Activated naive CD4-positive, alpha-beta T cell treated with anti-CD3 and anti-CD28 coated beads, Interleukin-2, amount 50 U/mL, for 24 hours (primary cell): ENCODE measurements around the gene NECAB2.

Source experiments
- H3K27ac Mint-ChIP-seq: one replicate; pipeline ENCODE4 v1.8.0; 2021; ENCODE audit warnings: mild to moderate bottlenecking, mixed read lengths
- H3K27me3 Mint-ChIP-seq: one replicate; pipeline ENCODE4 v1.8.0; 2021; ENCODE audit warnings: mixed read lengths
- H3K36me3 Mint-ChIP-seq: one replicate; pipeline ENCODE4 v1.8.0; 2021; ENCODE audit warnings: mixed read lengths
- H3K4me1 Mint-ChIP-seq: one replicate; pipeline ENCODE4 v1.8.0; 2021; ENCODE audit warnings: mixed read lengths
- H3K4me3 Mint-ChIP-seq: one replicate; pipeline ENCODE4 v1.8.0; 2021; ENCODE audit warnings: mild to moderate bottlenecking, mixed read lengths
- H3K9me3 Mint-ChIP-seq: one replicate; pipeline ENCODE4 v1.8.0; 2021; ENCODE audit warnings: mixed read lengths

Gene NECAB2

DNA sequence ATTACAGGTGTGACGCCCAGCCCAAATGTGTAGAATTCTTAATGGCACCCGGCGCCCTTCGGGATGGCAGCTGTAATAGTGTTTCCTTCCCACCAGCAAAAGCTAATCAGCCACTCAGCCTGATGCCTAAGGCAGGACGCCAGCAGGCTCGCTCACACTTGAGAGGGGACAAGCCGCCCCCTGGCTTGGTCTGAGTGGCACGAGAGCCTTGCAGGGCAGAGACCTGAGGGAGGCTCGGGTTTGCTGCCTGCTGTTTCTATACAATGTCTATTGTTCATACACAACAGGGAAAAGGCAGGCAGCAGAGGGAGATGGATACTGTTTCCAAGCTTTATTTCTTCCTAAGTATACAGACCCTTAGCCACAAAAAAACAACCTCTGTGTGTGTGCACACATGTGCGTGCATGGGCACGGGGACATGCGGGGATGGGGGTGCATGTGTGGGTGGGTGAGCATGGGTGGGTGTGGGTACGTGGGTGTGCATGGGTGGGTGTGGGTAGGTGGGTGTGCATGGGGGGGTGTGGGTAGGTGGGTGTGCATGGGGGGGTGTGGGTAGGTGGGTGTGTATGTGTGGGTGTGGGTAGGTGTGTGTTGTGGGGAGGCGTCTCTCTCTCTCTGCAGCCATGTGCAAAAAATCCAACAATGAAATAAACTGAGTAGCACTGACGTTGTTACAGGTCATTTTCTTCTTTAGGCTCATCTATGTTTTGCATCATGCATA is 64.6 kb downstream of the NECAB2 start:
- Mint-ChIP-seq H3K9me3 (no peaks in the 10 kb centered on the region), H3K27ac (no peak overlapping the region), H3K36me3 (no peaks in the 10 kb centered on the region), H3K4me1 (peaks cover 6% of the 10 kb centered on the region), H3K27me3 (no peaks in the 10 kb centered on the region), H3K4me3 (no peak overlapping the region)

DNA sequence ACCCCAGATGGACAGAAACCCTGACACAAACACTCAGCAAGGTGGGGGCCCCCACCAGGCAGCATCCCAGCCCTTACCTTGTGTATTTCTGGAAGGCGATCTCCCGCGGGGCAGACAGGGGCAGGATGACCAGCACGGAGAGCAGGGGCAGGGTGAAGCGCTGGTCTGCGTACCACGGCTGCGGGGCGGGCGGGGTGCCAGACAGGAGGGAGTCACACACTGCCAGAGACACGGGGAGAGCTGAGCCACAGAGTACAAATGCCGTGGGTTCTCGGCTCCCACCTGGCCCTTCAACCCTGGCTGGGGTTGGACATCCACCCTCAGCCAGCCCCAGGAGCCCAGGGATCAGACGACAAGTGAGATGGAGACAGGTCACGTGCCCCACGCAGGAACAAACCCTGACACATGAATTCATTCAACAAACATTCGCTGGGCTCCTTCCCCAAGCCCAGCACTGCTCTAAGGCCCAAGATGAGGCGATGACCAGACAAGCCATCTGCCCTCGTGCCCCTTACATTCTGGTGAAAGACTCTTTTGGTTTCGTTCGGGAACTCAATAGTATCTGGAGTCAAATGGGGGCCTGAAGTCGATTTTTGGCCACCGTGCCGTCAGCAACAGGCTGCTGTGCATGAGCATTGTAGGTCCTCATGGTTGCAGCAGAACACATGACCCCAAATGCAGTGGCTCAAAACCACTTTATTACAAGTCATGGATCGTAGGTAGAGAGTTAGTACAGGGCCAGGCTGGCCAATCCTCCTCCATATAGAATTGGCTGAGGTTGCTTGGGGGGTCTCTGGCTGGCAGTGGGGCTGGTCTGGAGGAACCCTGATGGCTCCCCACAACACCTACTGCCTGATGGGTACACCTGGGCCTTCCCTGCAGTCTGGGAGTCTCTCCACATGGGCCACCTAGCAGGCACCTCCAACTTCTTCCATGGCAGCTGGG is 65.5 kb downstream of the NECAB2 start:
- Mint-ChIP-seq H3K27me3 (no peaks in the 10 kb centered on the region), H3K27ac (no peak overlapping the region), H3K36me3 (no peaks in the 10 kb centered on the region), H3K4me1 (peaks cover 6% of the 10 kb centered on the region), H3K9me3 (no peaks in the 10 kb centered on the region), H3K4me3 (no peak overlapping the region)

DNA sequence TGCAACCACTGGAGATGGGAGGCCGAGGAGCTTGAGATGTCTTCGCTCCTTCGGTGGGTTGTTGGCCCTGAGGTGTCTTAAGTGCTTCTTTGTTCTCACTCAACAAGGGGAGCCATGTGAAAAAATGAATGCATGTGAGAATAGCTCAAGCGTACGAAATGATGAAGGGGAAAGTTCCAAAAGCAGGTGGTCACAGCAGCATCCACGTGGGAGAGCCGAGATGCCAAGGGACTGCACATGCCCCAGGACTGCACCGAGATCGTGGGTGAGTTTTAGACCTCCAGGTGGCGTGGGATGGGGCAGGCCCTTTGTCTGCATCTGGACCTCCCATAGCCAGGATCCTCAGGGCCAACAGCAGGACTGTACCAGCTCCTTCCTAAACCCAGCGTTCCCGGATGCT is 66.5 kb downstream of the NECAB2 start:
- no peaks in the 10 kb centered on the region for H3K9me3 Mint-ChIP-seq
- H3K4me1 Mint-ChIP-seq: peaks cover 2% of the 10 kb centered on the region
- no peak overlapping the region for H3K27ac Mint-ChIP-seq
- no peaks in the 10 kb centered on the region for H3K27me3 Mint-ChIP-seq
- H3K36me3 Mint-ChIP-seq: no peaks in the 10 kb centered on the region
- H3K4me3 Mint-ChIP-seq: no peak overlapping the region

DNA sequence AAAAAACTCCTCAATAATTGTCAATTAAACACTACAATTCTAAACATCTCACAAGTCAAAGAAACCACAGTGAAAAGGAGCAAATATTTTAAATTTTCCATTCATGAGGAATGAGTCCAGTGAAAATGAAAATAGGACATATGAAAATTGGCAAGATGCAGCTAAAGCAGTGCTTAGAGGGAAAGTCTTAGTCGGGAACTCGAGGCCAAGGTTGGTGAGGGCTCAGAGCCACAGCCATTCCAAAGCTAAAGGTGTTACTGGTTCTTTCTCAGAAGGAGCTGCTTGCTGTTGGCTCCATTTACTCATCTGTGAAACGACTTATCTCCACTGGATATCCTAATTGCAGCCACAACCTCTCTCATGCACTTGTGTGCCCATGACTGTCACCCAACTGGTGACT is 68.1 kb downstream of the NECAB2 start:
- H3K36me3 Mint-ChIP-seq: no peaks in the 10 kb centered on the region
- no peaks in the 10 kb centered on the region for H3K4me1 Mint-ChIP-seq
- H3K27me3 Mint-ChIP-seq: peaks cover 6% of the 10 kb centered on the region
- no peaks in the 10 kb centered on the region for H3K9me3 Mint-ChIP-seq
- no peak overlapping the region for H3K27ac Mint-ChIP-seq
- no peak overlapping the region for H3K4me3 Mint-ChIP-seq

DNA sequence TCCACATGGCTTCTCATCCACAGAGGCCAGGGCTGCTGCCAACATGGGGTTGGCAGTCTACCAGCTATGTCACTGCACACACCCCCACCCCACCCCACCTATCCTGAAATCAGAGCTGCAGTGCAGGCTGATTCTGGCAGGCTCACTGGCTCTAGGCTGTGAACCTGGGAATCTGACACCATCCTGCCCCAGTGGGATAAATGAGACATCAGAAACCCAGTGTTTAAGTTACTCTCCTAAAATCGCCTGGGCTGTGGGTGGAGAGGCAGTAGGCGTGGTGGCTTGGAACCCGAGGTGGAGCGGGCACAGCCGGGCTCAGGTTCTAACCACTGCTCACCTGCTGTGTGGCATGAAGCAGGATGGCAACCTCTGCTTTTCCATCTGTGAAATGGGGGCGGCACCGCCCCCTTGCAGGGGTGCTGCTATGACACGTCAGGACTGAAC is 69.0 kb downstream of the NECAB2 start:
- no peaks in the 10 kb centered on the region for H3K36me3 Mint-ChIP-seq
- H3K27ac Mint-ChIP-seq: no peak overlapping the region
- H3K4me3 Mint-ChIP-seq: no peak overlapping the region
- no peaks in the 10 kb centered on the region for H3K9me3 Mint-ChIP-seq
- H3K4me1 Mint-ChIP-seq: no peaks in the 10 kb centered on the region
- peaks cover 6% of the 10 kb centered on the region for H3K27me3 Mint-ChIP-seq

DNA sequence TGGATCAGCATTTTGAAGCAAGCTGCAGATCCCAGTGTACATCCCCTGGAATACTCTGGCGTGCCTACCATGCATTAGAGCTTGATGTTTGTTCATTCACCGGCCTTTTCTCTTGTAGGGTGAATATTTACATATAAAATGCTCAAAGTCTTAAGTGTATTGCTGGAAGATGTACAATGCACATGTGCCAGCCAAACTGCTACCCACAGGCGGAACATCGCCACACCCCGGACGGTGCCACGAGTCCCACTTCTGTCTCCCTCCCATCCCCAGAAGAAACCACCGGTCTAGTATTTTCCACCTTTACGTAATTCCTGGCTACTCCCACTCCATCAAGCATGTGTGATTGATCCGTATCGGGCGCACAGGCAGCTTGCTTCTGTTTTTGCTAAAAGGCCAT is 70.4 kb downstream of the NECAB2 start:
- Mint-ChIP-seq H3K4me1 (no peaks in the 10 kb centered on the region), H3K27me3 (peaks cover 10% of the 10 kb centered on the region), H3K27ac (no peak overlapping the region), H3K4me3 (no peak overlapping the region), H3K36me3 (no peaks in the 10 kb centered on the region), H3K9me3 (no peaks in the 10 kb centered on the region)

DNA sequence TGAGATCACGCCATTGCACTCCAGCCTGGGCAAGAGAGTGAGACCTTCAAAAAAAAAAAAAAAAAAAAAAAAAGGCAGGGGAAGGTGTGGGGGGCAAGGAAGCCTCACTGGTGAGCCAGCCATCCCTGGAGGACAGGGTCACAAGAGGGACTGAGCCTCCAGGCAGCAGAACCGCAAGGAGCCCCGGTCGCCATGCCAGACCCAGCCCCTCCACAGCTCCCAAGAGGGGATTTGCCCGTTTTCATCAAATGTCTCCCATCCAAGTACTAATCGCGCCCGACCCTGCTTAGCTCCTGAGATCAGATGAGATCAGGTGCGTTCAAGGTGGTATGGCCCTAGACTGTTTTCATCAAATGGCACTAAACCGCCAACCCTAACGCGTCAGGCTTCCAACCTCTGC is 71.7 kb downstream of the NECAB2 start:
- H3K27ac Mint-ChIP-seq: no peak overlapping the region
- no peaks in the 10 kb centered on the region for H3K36me3 Mint-ChIP-seq
- H3K4me3 Mint-ChIP-seq: no peak overlapping the region
- H3K4me1 Mint-ChIP-seq: no peaks in the 10 kb centered on the region
- H3K27me3 Mint-ChIP-seq: peaks cover 15% of the 10 kb centered on the region
- no peaks in the 10 kb centered on the region for H3K9me3 Mint-ChIP-seq

DNA sequence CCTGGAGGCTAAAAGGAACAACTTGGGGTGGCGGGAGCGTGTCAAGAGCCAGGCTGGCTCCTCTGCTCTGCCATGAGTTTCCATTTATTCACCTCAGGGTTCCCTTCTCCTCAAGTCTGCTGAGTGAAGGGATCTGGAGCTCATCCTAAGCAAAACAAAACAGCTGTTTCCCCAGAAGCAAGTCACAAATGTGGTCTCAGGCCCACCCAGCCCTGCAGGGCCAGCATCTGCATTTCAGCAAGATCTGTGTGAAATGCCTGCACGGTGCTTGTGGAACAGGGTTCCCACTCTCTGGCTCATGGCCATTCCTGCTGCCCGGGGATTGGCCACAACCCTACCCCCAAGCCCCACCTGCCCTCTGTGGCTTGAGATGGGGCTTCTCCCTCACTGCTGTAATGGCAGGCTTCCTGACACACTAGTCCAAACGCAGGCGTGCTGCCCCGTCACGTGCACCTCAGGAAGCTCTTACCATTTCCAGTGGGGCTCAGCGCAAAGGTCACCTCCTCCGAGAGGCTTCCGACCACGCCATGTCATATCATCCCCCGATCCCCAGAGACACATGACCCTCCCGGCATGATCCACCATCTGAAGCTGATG is 72.3 kb downstream of the NECAB2 start:
- Mint-ChIP-seq H3K4me1 (no peaks in the 10 kb centered on the region), H3K27ac (no peak overlapping the region), H3K27me3 (peaks cover 15% of the 10 kb centered on the region), H3K9me3 (no peaks in the 10 kb centered on the region), H3K36me3 (no peaks in the 10 kb centered on the region), H3K4me3 (no peak overlapping the region)

DNA sequence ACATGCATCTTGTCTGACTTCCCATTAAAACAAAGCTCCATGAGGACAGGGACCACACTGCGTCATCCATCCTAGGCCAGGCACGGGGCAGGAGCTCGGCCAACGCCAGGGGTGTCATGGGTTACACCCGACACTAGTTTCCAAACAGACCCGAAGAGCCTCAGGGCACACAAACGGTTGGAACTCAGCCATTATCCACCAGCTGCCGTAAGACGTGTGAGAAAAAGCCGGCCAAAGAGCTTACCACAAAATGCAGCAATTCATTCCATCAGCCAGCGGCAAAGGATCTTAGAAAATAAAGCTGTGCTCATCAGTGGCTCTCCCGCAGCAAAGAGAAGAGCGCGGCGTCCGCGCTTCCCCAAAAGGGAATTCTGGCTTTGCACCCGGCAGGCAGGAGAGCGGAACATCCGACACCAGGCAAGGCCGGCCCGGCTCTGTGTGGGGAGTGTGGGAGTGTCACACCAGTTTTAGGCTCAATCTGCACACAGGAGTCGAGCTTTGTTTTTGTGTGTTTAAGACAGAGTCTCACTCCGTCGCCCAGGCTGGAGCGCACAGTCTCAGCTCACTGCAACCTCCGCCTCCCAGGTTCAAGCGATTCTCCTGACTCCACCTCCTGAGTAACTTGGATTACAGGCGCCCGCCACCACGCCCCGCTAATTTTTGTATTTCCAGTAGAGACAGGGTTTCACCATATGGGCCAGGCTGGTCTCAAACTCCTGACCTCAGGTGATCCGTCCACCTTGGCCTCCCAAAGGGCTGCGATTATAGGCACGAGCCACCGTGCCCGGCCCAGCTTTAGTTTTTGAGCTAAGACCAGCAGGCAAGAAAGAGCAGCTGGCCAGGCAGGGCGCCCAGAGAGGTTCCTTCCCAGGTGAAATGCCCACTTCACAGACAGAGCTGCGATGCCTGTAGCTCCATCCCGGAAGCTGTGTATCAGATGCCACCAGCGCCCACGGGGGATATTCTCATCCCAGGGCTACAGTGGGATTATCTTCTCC is 73.1 kb downstream of the NECAB2 start:
- no peak overlapping the region for H3K27ac Mint-ChIP-seq
- no peak overlapping the region for H3K4me3 Mint-ChIP-seq
- H3K36me3 Mint-ChIP-seq: no peaks in the 10 kb centered on the region
- H3K4me1 Mint-ChIP-seq: no peaks in the 10 kb centered on the region
- H3K27me3 Mint-ChIP-seq: peaks cover 15% of the 10 kb centered on the region
- no peaks in the 10 kb centered on the region for H3K9me3 Mint-ChIP-seq

DNA sequence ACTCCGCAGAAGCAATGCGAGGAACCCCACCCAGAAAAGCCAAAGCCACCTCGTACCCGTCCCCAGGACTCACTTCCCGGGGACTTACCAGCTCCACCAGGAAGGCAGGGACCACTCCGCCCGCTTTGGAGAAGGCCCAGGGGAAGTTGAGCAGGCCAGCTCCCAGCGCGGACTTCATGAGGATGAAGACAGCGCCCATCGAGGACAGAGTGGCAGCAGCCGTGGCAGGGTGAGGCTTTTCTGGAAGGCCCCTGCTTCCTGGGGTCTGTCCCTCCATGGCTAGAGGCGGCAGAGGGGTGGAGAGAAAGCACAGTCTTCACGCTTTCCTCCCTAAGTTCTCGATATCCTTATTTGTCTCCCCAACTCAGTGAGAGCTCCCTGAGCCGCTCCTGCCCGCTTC is 73.8 kb downstream of the NECAB2 start:
- H3K27me3 Mint-ChIP-seq: peaks cover 15% of the 10 kb centered on the region
- no peak overlapping the region for H3K27ac Mint-ChIP-seq
- H3K4me3 Mint-ChIP-seq: no peak overlapping the region
- no peaks in the 10 kb centered on the region for H3K36me3 Mint-ChIP-seq
- H3K9me3 Mint-ChIP-seq: no peaks in the 10 kb centered on the region
- H3K4me1 Mint-ChIP-seq: no peaks in the 10 kb centered on the region

DNA sequence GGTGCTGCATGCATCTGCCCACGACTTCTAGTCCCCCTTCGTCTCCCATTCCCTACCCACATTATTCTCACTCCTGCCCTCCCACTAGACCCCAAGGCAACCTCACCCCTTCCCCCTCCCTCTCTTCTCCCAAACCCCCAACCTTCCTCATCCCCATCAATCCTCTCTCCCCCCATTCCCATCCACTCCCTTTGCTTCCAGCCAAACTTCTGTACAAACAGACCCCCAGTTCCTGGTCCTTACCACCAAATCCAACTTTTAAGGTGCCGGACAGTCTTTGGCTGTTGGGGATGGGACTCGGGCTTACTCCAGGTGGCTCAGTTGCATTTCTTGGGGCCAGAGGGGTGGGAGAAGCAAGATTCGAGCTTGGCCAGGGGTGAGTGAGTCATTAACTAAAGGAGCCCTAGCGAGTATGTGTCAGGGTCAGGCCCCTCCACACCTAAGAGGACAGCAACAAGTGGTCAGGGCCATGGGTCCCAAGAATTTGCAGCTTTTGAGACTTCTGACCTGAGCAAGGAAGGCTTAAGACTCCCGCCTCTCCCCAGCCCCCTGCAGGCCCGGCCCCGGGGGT is 74.3 kb downstream of the NECAB2 start, which contains the start of gene SLC38A8:
Gene SLC38A8 (minus strand): TSS at position 488 of the 571 bp plus-strand sequence. CDS start 638 bp downstream, outside the sequence.
- Mint-ChIP-seq H3K36me3 (no peaks in the 10 kb centered on the region), H3K4me1 (no peaks in the 10 kb centered on the region), H3K27me3 (peaks cover 15% of the 10 kb centered on the region), H3K9me3 (no peaks in the 10 kb centered on the region), H3K4me3 (no peak within 1 kb of the TSS), H3K27ac (no peak within 1 kb of the TSS)

DNA sequence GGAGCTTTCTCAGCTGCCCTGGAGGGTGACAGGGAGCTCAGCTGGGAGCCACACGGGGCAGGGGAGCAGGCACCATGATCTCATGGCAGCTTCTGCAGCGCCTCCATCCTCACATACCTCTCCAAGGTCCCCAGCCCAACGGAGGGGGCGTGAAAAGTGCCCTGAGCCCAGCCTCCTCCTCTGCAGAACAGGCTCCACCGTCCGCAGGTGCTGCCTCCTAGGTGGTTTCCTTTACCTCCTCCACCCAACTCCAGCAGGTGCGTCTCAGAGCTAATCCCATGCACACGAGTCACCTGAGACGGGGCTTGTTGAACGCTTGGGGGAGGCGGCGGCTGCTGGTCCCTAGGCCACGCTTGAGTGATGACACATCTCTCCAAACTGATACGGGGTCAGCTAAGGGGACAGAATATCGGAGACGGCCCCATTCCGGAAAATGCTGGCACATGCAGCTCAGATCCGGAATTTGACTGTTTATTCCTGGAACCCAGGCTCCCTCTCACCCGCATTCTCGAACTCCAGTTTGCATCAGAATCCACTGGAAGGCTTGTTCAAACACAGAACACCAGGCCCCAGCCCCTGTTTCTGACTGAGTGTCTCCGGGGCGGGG is 74.9 kb downstream of the NECAB2 start:
- Mint-ChIP-seq H3K9me3 (no peaks in the 10 kb centered on the region), H3K27me3 (peaks cover 15% of the 10 kb centered on the region)

DNA sequence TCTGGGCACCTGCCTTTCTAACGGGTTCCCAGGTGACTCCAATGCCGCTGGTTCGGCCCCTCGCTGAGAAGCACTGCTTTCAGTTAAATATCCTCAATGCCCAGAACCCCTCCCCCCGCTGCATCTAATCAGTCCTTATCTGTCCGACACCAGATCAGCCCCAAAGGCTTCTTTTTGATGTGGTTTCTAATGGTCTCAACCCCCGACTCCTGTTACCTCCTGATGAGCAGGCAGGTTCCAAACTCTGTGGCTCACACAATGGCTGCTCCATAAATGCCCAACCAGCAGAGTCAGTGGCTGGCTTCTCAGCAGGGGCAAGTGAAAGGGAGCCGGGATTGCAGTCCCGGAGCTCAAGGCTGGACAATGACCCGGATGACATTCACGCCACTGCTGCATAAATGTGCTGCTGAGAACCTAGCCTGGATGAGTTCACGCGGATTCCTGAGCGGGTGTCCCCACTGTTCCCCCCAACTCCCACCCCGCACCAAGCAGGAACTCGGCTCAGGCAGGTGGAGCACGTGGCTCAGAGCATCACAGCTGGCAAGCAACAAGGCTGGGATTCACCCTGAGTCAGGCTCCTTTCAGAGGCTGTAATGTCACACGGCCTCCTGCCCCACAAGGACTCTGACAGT is 75.6 kb downstream of the NECAB2 start:
- Mint-ChIP-seq H3K9me3 (no peaks in the 10 kb centered on the region), H3K27ac (no peak overlapping the region), H3K4me1 (no peaks in the 10 kb centered on the region), H3K36me3 (no peaks in the 10 kb centered on the region), H3K27me3 (peaks cover 15% of the 10 kb centered on the region), H3K4me3 (no peak overlapping the region)

More for the DNA sequence above, 74.9 kb downstream of the NECAB2 start:
- Mint-ChIP-seq H3K4me1 (no peaks in the 10 kb centered on the region), H3K36me3 (no peaks in the 10 kb centered on the region), H3K4me3 (no peak overlapping the region), H3K27ac (no peak overlapping the region)

DNA sequence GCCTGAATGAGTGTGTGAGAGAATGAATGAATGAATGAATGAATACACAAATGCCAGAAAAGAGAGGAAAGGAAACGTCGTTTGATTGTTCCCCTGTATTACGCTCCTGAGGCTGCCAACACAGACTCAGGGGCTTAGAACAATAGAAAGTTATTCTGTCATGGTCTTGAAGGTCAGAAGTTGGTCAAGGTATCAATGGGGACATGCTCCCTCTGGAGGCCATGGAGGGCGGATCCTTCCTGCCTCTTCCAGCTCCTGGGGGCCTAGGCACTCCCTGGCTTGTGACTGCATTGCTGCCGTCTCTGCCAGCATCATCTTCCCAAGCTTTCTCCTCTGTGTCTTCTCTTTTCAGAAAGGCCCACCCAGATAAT is 76.1 kb downstream of the NECAB2 start:
- no peaks in the 10 kb centered on the region for H3K36me3 Mint-ChIP-seq
- no peak overlapping the region for H3K4me3 Mint-ChIP-seq
- no peaks in the 10 kb centered on the region for H3K4me1 Mint-ChIP-seq
- H3K27ac Mint-ChIP-seq: no peak overlapping the region
- no peaks in the 10 kb centered on the region for H3K9me3 Mint-ChIP-seq
- H3K27me3 Mint-ChIP-seq: peaks cover 15% of the 10 kb centered on the region
